Limb (tissue), 2 donors: ENCODE data around the gene BANP.
"Not testable (repeated sequence)": the region's sequence is repeated elsewhere in the genome, so short reads cannot be mapped to it uniquely, and the experiment has no call there.

Experiments
- DNase-seq, 2 donors: peaks; one replicate each; pipeline ENCODE4 v3.0.0-alpha.2; 2016; ENCODE audit errors: extremely low spot score in 2 of 2

BANP gene

DNA sequence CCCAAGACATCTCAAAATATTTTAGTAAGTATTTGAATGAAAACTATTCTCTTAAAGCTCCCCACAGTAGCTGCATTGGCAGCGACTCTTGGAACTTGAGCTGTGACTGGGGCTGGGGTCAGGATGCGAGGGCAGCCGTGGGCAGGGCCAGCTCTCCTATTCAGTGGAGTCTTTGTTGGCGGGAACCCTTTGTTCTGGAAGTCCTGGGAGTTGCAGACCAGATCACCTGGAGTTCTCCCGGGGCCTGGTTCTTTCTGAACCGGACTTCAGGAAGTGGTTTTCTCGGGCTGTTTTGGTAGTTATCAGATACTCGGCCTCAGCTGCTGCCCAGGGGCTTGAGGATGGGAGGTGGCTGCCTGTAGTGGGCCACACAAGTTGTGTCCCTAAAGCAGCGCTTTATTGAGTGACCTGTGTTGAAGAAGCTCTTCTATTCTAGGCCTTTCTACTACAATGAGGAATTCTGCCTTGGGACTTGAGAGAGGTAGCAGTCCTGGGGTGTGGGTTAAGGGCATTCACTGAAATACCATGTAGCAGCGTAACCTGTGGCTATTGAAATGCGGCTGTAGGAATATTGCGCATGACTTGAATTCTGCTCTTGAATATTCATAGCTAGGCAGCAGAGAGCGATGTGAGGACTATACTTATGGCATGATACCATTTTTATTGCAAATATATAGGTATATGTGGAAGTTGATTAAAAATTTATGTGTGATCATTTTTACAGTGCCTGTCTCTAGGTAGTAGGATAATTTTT is 77.1 kb downstream of the BANP start:
- DNase-seq: not testable (repeated sequence)

DNA sequence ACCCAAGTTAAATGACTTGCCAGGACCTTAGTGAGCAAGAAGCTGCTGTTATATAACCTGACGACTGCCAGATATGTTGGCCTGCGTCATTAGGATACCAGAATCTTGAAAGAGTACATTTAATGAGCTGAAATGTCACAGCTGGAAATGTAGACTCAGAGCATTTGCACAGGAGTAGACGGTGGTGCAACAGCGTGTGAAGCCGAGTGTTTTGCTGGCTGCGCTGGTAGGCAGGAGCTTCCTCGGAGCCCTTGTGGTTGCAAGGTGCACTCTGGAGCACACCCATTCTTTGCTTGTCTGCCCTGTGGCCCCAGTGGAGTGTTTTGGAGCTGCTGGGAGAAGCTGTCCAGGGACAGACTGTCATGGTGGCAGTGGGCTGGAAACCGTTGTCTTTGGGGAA is 79.3 kb downstream of the BANP start:
- DNase-seq: no peak

DNA sequence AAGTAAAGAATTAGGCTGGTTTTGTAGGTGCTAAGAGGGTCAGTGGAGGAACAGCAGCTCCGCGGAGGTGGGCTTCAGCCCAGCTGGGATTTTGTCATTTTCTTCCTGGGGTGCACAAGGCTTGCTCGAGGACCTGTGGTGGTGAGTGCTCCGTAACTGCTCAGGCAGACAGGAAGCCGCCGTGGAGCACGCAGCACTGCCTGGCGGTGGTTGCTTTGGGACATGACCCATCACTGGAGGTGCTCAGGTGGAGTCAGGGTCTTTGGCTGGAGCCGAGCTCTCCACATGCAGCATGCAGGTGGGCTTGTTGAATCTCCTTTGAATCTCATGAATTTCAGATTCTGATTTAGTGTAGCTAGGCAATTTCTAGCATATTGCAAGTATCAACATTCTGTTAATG is 79.7 kb downstream of the BANP start:
- DNase-seq: not testable (repeated sequence)

DNA sequence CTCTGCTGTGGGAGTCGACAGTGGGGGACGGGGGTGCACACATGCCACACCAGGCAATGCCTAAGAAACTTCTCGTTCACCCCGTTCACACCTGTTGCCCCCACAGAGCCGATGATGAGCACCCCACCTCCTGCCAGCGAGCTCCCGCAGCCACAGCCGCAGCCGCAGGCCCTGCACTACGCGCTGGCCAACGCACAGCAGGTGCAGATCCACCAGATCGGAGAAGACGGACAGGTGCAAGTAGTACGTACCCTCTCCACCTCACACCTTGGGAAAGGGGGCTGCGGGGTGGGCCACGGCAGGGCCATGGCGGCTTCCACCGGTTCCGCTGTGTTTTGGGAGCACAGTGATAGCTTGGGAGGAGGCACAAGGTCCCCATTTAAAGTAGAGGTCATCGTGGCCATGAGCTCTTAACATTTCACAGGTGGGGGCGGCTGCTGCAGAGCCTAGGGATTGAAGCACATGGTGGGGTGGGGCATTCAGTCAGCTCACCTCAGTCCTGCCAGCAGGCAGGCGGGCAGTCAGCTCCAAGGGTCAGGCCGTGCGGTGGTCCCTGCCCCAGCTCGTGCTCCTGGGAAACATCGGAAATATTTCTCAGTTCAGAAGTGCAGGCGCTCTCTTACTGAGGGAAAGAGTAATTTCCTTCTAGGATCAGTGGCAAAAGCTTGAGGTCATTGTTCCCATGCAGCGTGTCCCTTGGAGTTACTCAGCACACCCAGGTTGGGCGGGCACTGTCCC is 81.9 kb downstream of the BANP start:
- not testable (repeated sequence) for DNase-seq

DNA sequence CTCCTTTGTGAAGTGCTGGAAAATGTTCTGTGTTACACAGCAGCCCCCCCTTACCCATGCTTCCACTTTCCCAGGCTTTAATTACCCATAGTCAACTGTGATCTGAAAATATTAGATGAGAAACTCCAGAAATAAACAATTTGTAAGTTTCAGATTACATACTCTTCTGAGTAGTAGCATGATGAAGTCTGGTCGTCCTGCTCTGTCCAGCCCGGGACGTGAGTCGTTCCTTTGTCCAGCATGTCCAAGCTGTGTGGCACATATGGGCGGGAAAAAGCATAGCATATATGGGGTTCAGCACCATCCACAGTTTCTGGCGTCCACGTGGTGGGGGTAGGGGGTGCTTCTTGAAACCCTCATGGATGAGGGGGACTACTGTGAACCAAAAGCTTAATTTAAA is 83.5 kb downstream of the BANP start:
- DNase-seq: no peak

DNA sequence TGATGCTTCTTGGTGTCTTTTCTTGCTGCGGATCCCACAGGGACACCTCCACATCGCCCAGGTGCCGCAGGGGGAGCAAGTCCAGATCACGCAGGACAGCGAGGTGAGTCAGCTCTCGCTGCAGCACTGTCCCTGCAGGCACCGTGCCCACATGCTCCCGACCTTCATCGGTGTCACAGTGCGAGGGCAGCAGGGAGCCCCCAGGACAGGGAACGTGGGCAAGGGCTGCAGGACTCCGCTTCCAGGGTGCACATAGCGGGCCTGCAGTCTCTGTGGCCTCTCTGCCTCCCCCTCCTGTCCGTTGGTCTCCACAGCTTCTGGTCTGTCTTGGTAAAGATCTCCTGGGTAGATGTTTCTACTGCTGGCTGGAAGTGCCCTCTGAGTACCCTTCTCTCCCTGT is 84.1 kb downstream of the BANP start:
- DNase-seq: no peak

DNA sequence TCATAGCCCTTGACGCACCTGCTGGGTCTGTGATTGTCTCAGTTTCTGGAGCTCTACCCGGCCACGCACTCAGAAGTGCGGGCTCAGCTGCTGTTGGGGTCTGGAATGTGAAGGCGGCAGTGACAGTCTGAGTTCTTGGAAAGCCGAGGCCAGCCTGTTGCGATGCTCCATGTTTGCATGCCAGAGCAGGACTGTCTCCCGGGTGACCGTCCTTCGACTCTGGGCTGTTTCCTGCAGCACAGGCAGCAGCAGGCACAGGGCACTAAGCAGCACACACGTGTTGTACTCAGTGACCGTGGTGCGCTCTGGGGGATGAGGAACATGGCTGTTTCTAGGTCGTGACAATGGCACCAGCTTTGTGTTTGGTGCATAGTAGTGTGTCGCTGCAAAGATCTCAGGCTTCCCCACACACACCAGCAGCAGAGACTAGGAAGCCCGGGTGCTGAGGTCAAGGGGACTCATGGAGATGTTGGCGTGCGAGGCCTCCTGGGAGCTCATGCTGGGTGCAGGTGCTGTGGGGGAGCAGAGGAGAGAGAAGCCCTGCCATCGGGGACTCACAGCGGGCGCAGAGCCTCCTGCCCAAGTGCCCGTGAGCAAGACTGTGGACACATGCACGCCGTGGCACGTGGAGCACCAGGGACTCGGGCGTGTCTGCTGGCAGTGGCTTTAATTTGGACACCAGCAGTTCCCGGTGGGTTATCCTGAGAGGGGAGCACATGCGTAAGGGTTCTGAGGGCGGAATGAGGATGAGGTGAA is 84.8 kb downstream of the BANP start:
- DNase-seq: not testable (repeated sequence)

DNA sequence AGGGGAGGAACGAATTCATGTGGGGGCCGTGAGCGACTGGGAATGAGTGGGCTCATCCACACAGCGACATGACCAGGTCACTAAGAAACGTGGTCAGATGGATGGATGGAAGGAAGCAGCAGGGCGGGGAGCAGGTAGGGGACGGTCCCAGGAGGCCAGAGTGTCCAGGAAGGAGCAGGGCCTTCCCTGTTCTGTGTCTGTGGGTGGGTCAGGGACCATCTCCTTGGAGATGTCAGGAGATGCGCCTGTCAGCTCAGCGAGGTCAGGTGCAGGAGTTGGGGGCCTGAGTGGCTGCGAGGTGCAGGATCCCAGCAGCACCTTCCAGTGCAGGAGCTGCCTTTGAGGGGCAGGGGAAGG is 85.4 kb downstream of the BANP start:
- DNase-seq: not testable (repeated sequence)

DNA sequence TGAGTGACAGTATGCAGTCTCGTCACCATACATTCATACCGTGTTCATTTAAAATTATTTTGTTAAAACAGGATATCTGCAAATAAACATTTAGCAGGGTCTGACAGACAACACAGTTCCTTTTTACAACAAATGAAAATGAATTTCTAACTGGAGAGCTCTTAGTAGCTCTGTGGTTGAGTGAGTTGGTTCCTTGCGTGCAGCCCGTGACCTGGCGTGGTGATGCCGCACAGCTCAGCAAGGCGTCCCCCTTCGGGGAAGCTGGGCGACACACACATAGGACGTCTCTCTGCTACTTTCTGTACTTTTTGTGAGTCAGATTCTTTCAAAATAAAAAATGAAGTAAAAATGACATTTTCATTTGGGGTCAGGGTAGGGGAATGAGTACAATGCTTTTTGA is 86.1 kb downstream of the BANP start:
- DNase-seq: not testable (repeated sequence)

DNA sequence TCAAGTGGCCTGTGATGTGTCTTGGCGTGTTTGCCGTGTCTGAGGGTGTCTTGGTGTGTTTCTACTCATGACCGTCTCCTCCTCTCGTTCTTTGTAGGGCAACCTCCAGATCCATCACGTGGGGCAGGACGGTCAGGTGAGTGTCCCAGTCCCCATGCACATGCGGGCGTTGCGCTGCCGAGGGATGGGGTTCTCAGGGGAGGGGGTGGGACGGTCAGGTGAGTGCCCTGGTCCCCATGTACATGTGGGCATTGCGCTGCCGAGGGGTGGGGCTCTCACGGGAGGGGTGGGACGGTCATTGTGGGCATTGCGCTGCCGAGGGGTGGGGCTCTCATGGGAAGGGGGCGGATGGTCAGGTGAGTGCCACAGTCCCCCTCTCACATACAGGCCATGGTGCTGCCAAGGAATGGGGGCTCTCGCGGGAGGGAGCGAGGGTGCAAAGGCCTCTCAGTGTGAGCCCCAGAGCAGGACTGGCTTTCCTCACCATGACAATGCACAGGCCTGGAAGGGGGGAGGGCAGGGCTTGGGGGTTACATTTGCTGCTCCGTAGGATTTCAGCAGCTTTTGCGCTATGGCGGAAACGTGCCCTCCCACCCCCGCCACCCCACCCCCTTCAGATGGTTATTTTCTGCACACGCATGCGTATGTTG is 86.8 kb downstream of the BANP start:
- not testable (repeated sequence) for DNase-seq

DNA sequence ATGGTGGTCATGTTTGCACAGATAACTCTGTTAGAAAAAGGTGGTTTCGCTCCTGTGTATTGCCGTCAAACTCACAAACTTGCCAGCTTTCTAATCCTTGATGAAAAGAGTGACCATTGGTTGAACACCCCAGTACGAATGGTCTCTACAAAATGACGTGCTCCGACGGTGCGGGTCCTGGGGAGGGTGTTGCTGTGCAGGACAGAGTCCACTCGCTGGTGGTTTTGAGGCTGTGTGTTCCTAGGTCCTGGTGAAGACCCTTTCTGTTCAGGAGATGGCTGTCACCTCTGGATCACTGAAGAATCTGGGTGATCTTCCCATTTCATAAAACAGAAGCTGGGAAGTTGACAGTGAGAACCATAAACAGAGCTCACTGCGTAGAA is 87.3 kb downstream of the BANP start:
- not testable (repeated sequence) for DNase-seq

DNA sequence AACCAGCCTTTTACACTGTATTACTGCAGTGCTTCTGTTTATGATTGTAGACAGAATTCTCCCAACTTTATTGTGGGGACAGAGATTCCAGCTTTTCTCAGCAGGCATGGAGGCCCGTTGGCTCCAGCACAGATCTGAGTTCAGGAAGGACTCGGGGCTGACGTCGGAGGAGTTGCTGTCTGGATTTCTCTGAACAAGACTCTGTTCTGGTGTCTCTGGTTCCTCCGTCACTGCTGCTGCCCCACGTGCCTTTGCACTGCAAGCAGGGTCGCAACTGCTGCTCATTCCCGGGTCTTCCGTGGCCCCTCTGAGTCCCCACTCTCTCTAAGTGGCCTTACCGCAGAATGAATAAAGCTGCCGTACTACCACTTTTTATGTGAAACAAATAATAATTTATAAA is 88.4 kb downstream of the BANP start:
- DNase-seq: no peak

DNA sequence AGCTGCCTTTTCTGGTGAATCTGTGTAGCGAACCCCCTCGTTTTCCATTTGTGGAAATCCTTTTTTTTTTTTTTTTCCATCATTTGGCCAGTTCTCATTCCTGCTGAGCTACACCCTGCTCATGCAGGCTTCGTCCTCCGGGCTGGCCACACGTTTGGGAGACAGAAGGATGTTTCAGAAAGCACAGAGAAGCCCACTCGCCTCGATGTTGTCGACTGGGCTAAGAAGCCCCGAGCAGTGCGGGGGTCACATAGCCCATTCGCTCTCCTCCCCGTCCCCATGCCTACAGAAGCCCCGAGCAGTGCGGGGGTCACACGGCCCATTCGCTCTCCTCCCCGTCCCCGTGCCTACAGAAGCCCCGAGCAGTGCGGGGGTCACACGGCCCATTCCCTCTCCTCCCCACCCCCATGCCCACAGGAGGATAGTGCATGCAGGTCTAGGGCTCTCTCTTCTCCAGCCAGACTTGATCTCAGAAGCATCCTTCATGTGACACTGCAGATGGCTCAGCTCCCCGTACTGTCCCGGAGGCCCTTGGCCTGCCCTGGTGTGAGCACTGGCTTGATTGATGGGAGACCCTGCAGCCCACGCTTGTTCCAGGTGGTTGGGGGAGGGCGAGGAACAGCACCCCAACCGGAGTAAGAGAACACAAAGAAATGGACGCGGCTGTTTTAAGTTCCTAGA is 89.1 kb downstream of the BANP start:
- DNase-seq: not testable (repeated sequence)

DNA sequence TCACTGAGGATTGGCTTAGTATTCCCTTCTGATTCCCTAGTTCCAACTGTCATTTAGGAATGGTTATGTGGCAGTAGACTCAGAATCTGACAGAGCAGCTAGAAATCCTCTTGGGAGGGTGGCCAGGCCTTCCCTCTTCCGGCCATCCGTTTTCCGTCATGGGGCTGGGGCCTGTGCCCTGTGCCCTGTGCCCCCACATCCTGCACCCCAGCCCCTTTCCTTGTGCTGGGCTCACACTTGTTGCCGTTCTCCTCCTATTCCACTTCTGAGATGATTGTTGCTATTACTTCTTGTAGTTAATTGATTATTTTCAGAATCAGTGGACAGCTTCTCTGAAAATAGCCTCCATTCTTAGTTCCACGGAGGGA is 89.6 kb downstream of the BANP start:
- DNase-seq: not testable (repeated sequence)

DNA sequence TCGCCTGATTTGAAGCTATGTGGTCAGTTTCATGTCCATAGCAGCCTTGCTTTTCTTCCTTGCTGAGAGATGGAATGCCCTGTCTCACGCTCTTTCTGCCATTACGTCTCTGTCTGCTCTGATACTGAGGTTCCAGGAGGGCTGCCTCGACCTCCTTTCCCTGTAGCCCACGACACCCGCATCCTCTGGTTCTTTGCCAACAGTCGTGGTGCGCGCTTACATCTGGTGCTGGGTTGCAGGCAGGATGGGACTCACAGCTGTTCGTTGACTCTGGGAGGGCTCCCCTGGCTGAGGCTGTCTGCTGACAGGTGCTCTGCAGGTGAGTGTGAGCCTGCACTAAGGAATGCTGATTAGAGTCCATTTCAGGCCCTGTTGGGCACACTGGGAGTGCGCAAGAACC is 90.3 kb downstream of the BANP start:
- not testable (repeated sequence) for DNase-seq

DNA sequence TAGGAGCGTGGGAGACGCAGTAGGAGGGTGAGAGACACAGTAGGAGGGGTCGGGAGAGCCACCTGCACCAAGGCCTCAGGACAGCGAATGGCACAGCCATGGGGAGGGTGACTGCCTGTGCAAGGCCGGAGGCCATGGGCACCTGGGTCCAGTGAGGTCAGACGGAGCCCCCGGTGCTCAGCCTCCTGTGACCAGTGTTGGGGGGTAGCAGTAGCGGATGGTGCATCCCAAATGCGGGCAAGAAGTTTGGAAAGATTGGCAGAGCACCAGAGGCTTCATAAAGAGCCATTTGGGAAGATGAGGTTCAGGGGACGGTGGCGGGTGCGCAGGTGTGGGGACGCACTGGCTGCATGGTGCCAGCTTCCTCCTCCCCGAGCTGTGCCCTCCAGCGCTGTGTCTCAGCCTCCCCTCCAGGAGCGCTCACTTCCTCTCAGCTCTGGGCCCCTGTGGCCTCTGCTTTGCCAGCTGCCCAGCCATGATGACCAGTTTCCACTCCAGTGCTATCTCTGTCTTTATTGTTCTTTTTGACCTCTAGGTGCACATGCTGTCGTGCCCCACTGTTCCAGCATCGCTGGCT is 90.8 kb downstream of the BANP start:
- not testable (repeated sequence) for DNase-seq

DNA sequence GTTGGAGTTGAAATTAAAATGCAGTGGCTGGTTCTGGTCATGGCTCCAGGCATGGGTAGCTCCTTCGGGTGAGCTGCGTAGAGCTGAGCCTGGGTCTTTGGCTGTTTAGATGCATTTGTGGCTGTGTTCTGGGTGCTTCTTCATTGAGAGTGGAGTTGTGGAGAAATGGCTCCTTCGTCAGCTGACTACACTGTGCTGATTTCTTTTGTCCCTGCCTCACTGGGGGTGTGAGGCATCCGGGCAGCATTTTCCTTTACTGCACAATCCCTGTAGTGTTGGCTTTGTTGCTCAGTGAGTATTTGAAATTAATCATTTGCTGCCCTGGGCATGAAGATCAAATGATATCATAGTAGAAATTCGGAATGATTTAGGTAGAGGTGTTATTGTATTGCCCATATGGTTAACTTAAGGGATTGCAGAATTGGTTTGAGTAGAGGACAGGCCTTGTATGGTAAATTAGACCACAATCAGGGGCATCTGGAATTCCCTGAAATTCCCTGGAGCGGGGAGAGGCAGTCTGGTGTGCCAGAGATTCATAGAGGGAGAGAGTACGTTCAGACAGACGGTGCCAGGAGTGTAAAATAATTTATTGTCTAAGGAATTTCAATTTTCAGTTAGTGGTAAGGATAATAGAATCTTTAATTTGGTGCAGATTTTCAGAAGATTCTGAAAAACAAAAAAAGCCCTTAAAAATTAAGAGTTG is 92.1 kb downstream of the BANP start:
- not testable (repeated sequence) for DNase-seq

DNA sequence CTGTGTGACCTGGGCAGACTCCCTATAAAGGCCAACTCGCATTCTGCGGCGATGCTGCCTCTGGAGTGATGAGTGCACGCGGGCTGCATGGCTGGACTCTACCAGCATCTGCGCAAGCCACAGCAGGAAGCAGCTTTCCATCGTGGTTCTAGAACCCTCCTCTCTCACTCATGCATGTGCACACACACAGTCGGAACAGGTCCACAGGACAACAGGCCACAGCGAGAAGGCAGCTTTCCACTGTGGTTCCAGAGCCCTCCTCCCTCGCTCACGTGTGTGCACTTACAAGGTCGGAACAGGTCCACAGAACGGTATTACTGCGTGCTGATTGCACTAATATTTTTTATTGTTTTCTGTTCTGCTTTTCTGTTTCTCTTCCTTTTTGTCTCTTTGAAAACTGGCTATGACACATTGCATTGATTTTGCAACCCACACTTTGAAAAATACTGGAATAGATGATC is 92.9 kb downstream of the BANP start:
- DNase-seq: not testable (repeated sequence)

DNA sequence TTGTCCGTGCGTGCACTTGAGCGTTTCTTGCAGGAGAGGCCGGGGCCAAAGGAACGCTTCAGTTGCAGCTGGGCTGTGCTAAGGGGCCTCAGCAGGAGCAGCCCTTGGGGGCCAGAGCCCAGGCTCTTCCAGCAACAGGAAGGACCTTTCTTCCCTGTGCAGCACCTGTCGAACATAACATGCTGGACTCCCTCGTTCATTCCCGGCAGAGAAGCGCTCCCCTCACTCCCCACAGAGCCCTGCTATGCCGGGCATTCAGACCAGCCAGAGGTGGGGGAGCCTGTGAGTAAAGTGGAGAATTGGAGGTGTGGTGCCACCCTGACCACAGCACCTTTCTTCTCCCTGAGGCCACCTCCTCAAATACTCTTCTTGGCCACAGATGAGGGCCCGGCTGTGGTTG is 94.1 kb downstream of the BANP start:
- DNase-seq: not testable (repeated sequence)

DNA sequence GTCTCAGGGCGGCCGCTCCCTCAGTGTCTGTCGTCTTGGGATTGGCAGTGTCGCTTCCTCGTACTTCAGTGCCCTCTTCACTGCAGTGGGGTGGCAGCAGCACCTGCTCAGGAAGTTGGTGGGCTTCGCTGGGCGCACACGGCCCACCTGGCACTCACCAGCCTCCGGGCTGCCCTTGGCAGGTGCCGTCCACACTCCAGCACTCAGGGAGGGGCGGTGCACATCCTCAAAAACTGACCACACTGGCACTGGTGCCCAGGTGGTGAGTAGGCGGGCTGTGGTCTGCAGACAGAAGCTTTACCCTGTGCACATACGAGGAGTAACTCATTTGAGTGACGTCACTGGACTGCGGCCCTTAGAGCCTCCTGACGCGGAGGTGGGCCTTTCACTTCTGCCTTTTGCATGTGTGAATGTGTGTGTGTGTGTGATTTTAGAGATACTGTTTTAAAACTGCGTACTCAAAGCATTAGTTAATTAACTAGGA is 94.6 kb downstream of the BANP start:
- no peak for DNase-seq
